GM12878 (cell line): ENCODE data around the gene SYT14.

Experiments
- POLR2A ChIP-seq: IDR thresholded peaks from 2 replicates; pipeline ENCODE4 v1.6.1; 2011; ENCODE audit warnings: low read depth, mild to moderate bottlenecking, low read length
- RFX5 ChIP-seq: IDR thresholded peaks from 2 replicates; pipeline ENCODE4 v1.6.1; 2011; ENCODE audit warnings: low read depth, low read length, improper control_type of control experiment

- TF ChIP-seq POLR2A = no peak
- TF ChIP-seq RFX5 = no peak
These were observed 8.3 kb upstream of the SYT14 start for GRCh38 chr1:209929751-209930150.
